SK-N-SH treated with all-trans-retinoic acid at 6 μM for 48 hours (cell line): Measurements from ENCODE around the gene PPIAL4G.
"Not testable (repeated sequence)": the region's sequence is repeated elsewhere in the genome, so short reads cannot be mapped to it uniquely, and the experiment has no call there.

Experiments used
- ATAC-seq: fragments of 200-7000 bp; cut with Tn5 transposase; 3 replicates; pipeline ENCODE4 v1.9.1; 2020; ENCODE audit warnings: mild to moderate bottlenecking, moderate library complexity
- ARNTL ChIP-seq: fragments of 450-650 bp; formaldehyde crosslinking; IDR thresholded peaks from 2 replicates; pipeline ENCODE4 v1.5.0; 2020; ENCODE audit warnings: low read depth, mild to moderate bottlenecking, moderate library complexity, borderline replicate concordance
- CSDC2 ChIP-seq: fragments of 250-450 bp; sonication (Bioruptor Pico); IDR thresholded peaks from 2 replicates; pipeline ENCODE4 v1.5.0; 2020; ENCODE audit warnings: mild to moderate bottlenecking, moderate library complexity
- CSRNP3 ChIP-seq: fragments of 250-450 bp; sonication (Bioruptor Pico); IDR thresholded peaks from 2 replicates; pipeline ENCODE4 v1.5.1; 2021; ENCODE audit warnings: mild to moderate bottlenecking, moderate library complexity
- ESRRG ChIP-seq: fragments of 250-450 bp; sonication (Bioruptor Pico); IDR thresholded peaks from 2 replicates; pipeline ENCODE4 v1.6.1; 2021; ENCODE audit warnings: mild to moderate bottlenecking
- GLIS3 ChIP-seq: fragments of 250-450 bp; sonication (Bioruptor Pico); IDR thresholded peaks from 2 replicates; pipeline ENCODE4 v1.5.0; 2020; ENCODE audit warnings: mild to moderate bottlenecking, moderate library complexity
- PATZ1 ChIP-seq: fragments of 250-450 bp; sonication (Bioruptor Pico); IDR thresholded peaks from 2 replicates; pipeline ENCODE4 v1.8.0; 2020; ENCODE audit warnings: mild to moderate bottlenecking, moderate library complexity, borderline replicate concordance
- TCF4 ChIP-seq: fragments of 250-450 bp; sonication (Bioruptor Pico); IDR thresholded peaks from 2 replicates; pipeline ENCODE4 v1.8.0; 2021; ENCODE audit warnings: mild to moderate bottlenecking, moderate library complexity, borderline replicate concordance
- TOX ChIP-seq: fragments of 250-450 bp; sonication (Bioruptor Pico); IDR thresholded peaks from 2 replicates; pipeline ENCODE4 v1.8.0; 2021; ENCODE audit warnings: mild to moderate bottlenecking, moderate library complexity, borderline replicate concordance
- ZC3H10 ChIP-seq: fragments of 250-450 bp; sonication (Bioruptor Pico); IDR thresholded peaks from 2 replicates; pipeline ENCODE4 v1.5.1; 2021; ENCODE audit warnings: mild to moderate bottlenecking, moderate library complexity
- ZFP3 ChIP-seq: fragments of 250-450 bp; sonication (Bioruptor Pico); IDR thresholded peaks from 2 replicates; pipeline ENCODE4 v1.5.0; 2020; ENCODE audit warnings: mild to moderate bottlenecking, moderate library complexity
- ZFP30 ChIP-seq: fragments of 450-650 bp; formaldehyde crosslinking; IDR thresholded peaks from 2 replicates; pipeline ENCODE4 v1.5.0; 2022; ENCODE audit warnings: mild to moderate bottlenecking, moderate library complexity
- ZNF565 ChIP-seq: fragments of 450-650 bp; formaldehyde crosslinking; conservative IDR thresholded peaks from 2 replicates; pipeline ENCODE4 v1.5.0; 2020; ENCODE audit warnings: low read depth, mild to moderate bottlenecking, moderate library complexity
- ZNF70 ChIP-seq: fragments of 450-650 bp; formaldehyde crosslinking; IDR thresholded peaks from 2 replicates; pipeline ENCODE4 v1.5.0; 2020; ENCODE audit warnings: mild to moderate bottlenecking, moderate library complexity
- ZNF8 ChIP-seq: fragments of 450-650 bp; formaldehyde crosslinking; IDR thresholded peaks from 2 replicates; pipeline ENCODE4 v1.5.0; 2020; ENCODE audit warnings: mild to moderate bottlenecking, moderate library complexity
- TF ChIP-seq, protein P1 (sequence below): fragments of 250-450 bp; sonication (Bioruptor Pico); IDR thresholded peaks from 2 replicates; pipeline ENCODE4 v1.5.1; 2020; ENCODE audit warnings: low read depth, mild to moderate bottlenecking, moderate library complexity
- TF ChIP-seq, protein P2 (sequence below): fragments of 250-450 bp; sonication (Bioruptor Pico); IDR thresholded peaks from 2 replicates; pipeline ENCODE4 v1.8.0; 2021; ENCODE audit warnings: low read depth, mild to moderate bottlenecking, moderate library complexity, borderline replicate concordance

Gene PPIAL4G

DNA sequence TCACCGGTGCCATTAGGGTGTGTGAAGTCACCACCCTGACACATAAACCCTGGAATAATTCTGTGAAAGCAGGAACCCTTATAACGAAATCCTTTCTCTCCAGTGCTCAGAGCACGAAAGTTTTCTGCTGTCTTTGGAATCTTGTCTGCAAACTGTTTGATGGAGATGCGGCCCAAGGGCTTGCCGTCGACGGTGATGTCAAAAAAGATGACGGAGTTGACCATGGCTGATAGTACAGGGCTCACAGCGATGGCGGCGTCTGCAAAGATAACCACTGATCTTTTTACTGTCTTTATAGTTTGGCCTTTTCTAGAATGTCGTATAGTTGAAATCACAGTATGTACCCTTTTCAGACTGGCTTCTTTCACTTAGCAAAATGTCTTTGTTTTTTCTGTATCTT is at the start of gene PPIAL4G:
Gene PPIAL4G (minus strand): TSS at position 274 of the 400 bp plus-strand sequence. CDS start 50 bp downstream, at position 224.
- not testable (repeated sequence) for ATAC-seq

- not testable (repeated sequence) for ATAC-seq
Measured at GRCh38 chr1:148532158-148532557, 49.1 kb upstream of the PPIAL4G start.

- ATAC-seq = not testable (repeated sequence)
Measured at GRCh38 chr1:148529101-148529567, 46.0 kb upstream of the PPIAL4G start.

DNA sequence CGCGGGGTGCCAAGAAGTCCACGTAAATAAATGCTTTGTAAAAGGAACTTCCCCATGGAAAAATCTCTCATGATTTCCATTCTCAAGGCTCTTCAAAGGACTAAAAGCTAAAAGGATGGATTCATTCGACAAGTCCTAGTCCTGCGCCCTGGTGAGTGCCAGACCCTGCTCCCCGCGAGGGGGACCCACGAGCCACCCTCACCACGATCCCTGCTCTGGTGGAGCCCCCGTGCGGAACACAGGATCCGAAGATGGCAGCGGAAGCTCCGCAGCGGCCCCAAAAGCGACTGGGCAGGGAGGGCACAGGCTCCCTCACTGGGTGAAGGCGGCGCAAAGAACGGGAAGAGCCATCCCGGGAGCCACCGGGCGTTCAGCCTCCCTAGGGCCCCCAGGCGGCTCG is 45.5 kb upstream of the PPIAL4G start:
- not testable (repeated sequence) for ATAC-seq

GRCh38 chr1:148526587-148526986 is 43.5 kb upstream of the PPIAL4G start:
- not testable (repeated sequence) for ATAC-seq

GRCh38 chr1:148523205-148524144 is 40.4 kb upstream of the PPIAL4G start:
- peak; percentile 33 for ATAC-seq

- ATAC-seq = peak; percentile 92
- TF ChIP-seq ZC3H10 (CRISPR knock-in tag) (peak; percentile 55; the same call in 1 of the 2 replicates), PATZ1 (CRISPR knock-in tag) (peak; percentile 99), ZNF565 (CRISPR knock-in tag) (peak; percentile 51; the same call in 1 of the 2 replicates), ZFP30 (peak; percentile 47; the same call in 1 of the 2 replicates), ZNF8 (peak; percentile 30; the same call in 1 of the 2 replicates), ESRRG (peak; percentile 93), ZFP3 (CRISPR knock-in tag) (peak; percentile 65; the same call in 1 of the 2 replicates), TOX (peak; percentile 58; the same call in 1 of the 2 replicates), ZNF70 (CRISPR knock-in tag) (peak; percentile 16; the same call in 1 of the 2 replicates), CSDC2 (CRISPR knock-in tag) (peak; percentile 94; the same call in 1 of the 2 replicates), ARNTL (CRISPR knock-in tag) (peak; percentile 36; the same call in 1 of the 2 replicates), TCF4 (peak; percentile 27; the same call in 1 of the 2 replicates), GLIS3 (CRISPR knock-in tag) (peak; percentile 99), CSRNP3 (CRISPR knock-in tag) (peak; percentile 92)
- TF ChIP-seq, protein P1, sequence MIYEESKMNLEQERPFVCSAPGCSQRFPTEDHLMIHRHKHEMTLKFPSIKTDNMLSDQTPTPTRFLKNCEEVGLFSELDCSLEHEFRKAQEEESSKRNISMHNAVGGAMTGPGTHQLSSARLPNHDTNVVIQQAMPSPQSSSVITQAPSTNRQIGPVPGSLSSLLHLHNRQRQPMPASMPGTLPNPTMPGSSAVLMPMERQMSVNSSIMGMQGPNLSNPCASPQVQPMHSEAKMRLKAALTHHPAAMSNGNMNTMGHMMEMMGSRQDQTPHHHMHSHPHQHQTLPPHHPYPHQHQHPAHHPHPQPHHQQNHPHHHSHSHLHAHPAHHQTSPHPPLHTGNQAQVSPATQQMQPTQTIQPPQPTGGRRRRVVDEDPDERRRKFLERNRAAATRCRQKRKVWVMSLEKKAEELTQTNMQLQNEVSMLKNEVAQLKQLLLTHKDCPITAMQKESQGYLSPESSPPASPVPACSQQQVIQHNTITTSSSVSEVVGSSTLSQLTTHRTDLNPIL (CRISPR knock-in tag) = peak; percentile 95
- TF ChIP-seq, protein P2, sequence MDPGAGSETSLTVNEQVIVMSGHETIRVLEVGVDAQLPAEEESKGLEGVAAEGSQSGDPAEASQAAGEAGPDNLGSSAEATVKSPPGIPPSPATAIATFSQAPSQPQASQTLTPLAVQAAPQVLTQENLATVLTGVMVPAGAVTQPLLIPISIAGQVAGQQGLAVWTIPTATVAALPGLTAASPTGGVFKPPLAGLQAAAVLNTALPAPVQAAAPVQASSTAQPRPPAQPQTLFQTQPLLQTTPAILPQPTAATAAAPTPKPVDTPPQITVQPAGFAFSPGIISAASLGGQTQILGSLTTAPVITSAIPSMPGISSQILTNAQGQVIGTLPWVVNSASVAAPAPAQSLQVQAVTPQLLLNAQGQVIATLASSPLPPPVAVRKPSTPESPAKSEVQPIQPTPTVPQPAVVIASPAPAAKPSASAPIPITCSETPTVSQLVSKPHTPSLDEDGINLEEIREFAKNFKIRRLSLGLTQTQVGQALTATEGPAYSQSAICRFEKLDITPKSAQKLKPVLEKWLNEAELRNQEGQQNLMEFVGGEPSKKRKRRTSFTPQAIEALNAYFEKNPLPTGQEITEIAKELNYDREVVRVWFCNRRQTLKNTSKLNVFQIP (CRISPR knock-in tag) = peak; percentile 78; the same call in 1 of the 2 replicates
Measured at GRCh38 chr1:148522561-148523204, 39.6 kb upstream of the PPIAL4G start.
